Mesenchymal stem cell (in vitro differentiated cells and primary cell): ENCODE measurements around the gene ALOX12.

ENCODE experiments used
- DNase-seq: peaks from one replicate; pipeline ENCODE4 v3.0.0-alpha.2; 2013
- H2AFZ ChIP-seq: one replicate; pipeline ENCODE4 v1.6.1; 2013; ENCODE audit warnings: low read depth, mild to moderate bottlenecking, control low read depth, inconsistent platforms, low read length, moderate library complexity
- H2AK5ac ChIP-seq: 2 replicates; pipeline ENCODE4 v1.6.1; 2013; ENCODE audit warnings: low read length, moderate library complexity, mild to moderate bottlenecking, inconsistent platforms; ENCODE audit not compliant: severe bottlenecking
- H2BK120ac ChIP-seq: one replicate; pipeline ENCODE4 v1.6.1; 2013; ENCODE audit warnings: low read depth, mild to moderate bottlenecking, inconsistent platforms, low read length, moderate library complexity
- H2BK12ac ChIP-seq, 2 experiments: one replicate each; pipeline ENCODE4 v1.6.1; 2013; ENCODE audit warnings: inconsistent platforms in 2 of 2, low read length in 2 of 2, mild to moderate bottlenecking in 2 of 2, moderate library complexity in 2 of 2, control low read depth in 1 of 2
- H2BK15ac ChIP-seq: one replicate; pipeline ENCODE4 v1.6.1; 2013; ENCODE audit warnings: mild to moderate bottlenecking, low read depth, inconsistent platforms; ENCODE audit not compliant: poor library complexity, severe bottlenecking
- H2BK5ac ChIP-seq: 2 replicates; pipeline ENCODE4 v1.6.1; 2013; ENCODE audit warnings: low read depth, mild to moderate bottlenecking, low read length, control low read depth, inconsistent platforms; ENCODE audit not compliant: poor library complexity, severe bottlenecking
- H3K14ac ChIP-seq, 2 experiments: one replicate each; pipeline ENCODE4 v1.6.1; 2013; ENCODE audit warnings: inconsistent platforms in 2 of 2, low read length in 2 of 2, control low read depth in 1 of 2, mild to moderate bottlenecking in 1 of 2, moderate library complexity in 1 of 2
- H3K18ac ChIP-seq, 2 experiments: one replicate each; pipeline ENCODE4 v1.6.1; 2013; ENCODE audit warnings: inconsistent platforms in 2 of 2, low read length in 2 of 2, control low read depth in 1 of 2, low read depth in 1 of 2, mild to moderate bottlenecking in 1 of 2
- H3K23ac ChIP-seq, 2 experiments: one replicate each; pipeline ENCODE4 v1.6.1; 2013; ENCODE audit warnings: inconsistent platforms in 2 of 2, low read length in 2 of 2, mild to moderate bottlenecking in 2 of 2, moderate library complexity in 2 of 2, control low read depth in 1 of 2
- H3K27ac ChIP-seq: 2 replicates; pipeline ENCODE4 v1.5.1; 2013; ENCODE audit warnings: mild to moderate bottlenecking, moderate library complexity, low read length, control low read depth, inconsistent platforms; ENCODE audit not compliant: poor library complexity, severe bottlenecking
- H3K27me3 ChIP-seq, 2 experiments: 2 replicates each; pipeline versions ENCODE4 v1.6.1 to v1.7.0; 2013; ENCODE audit warnings: low read length in 2 of 2, mild to moderate bottlenecking in 2 of 2, moderate library complexity in 2 of 2, control low read depth in 1 of 2, inconsistent platforms in 1 of 2; ENCODE audit not compliant: control insufficient read depth in 1 of 2, insufficient read depth in 1 of 2
- H3K36me3 ChIP-seq, 2 experiments: 2 replicates each; pipeline versions ENCODE4 v1.6.1 to v1.7.0; 2013; ENCODE audit warnings: low read length in 2 of 2, control low read depth in 1 of 2, inconsistent platforms in 1 of 2, low read depth in 1 of 2, mild to moderate bottlenecking in 1 of 2; ENCODE audit not compliant: insufficient read depth in 2 of 2, control insufficient read depth in 1 of 2
- H3K4ac ChIP-seq, 2 experiments: one replicate each; pipeline ENCODE4 v1.6.1; 2013; ENCODE audit warnings: inconsistent platforms in 2 of 2, low read length in 2 of 2, mild to moderate bottlenecking in 2 of 2, moderate library complexity in 2 of 2, control low read depth in 1 of 2, low read depth in 1 of 2
- H3K4me1 ChIP-seq: 2 replicates; pipeline ENCODE4 v1.6.1; 2013; ENCODE audit warnings: low read depth, low read length, control low read depth; ENCODE audit not compliant: control insufficient read depth, insufficient read depth
- H3K4me2 ChIP-seq: 2 replicates; pipeline ENCODE4 v1.6.1; 2013; ENCODE audit warnings: low read length, mild to moderate bottlenecking, inconsistent platforms; ENCODE audit not compliant: poor library complexity, severe bottlenecking
- H3K4me3 ChIP-seq, 2 experiments: 2 replicates each; pipeline versions ENCODE4 v1.5.1 to v1.7.0; 2013; ENCODE audit warnings: low read length in 2 of 2, mild to moderate bottlenecking in 2 of 2, control low read depth in 1 of 2, low read depth in 1 of 2; ENCODE audit not compliant: insufficient read depth in 1 of 2
- H3K79me1 ChIP-seq: replicated peaks from 2 replicates; pipeline ENCODE4 v1.6.1; 2013; ENCODE audit warnings: mild to moderate bottlenecking, control low read depth, low read length, inconsistent platforms; ENCODE audit not compliant: poor library complexity, severe bottlenecking
- H3K9ac ChIP-seq: 2 replicates; pipeline ENCODE4 v1.7.0; 2013; ENCODE audit warnings: mild to moderate bottlenecking, low read length, moderate library complexity
- H3K9me3 ChIP-seq: 2 replicates; pipeline ENCODE4 v1.7.0; 2013; ENCODE audit warnings: mild to moderate bottlenecking, low read length; ENCODE audit not compliant: control insufficient read depth
- H4K8ac ChIP-seq: one replicate; pipeline ENCODE4 v1.6.1; 2013; ENCODE audit warnings: inconsistent platforms, mild to moderate bottlenecking, low read length, moderate library complexity
- H4K91ac ChIP-seq: one replicate; pipeline ENCODE4 v1.6.1; 2013; ENCODE audit warnings: mild to moderate bottlenecking, low read length, inconsistent platforms
- WGBS: methylation state at CpG from one replicate; pipeline ENCODE4 v1.1.7; 2013; ENCODE audit warnings: mixed read lengths; 5-methylcytosine and 5-hydroxymethylcytosine counted together

Gene ALOX12

DNA sequence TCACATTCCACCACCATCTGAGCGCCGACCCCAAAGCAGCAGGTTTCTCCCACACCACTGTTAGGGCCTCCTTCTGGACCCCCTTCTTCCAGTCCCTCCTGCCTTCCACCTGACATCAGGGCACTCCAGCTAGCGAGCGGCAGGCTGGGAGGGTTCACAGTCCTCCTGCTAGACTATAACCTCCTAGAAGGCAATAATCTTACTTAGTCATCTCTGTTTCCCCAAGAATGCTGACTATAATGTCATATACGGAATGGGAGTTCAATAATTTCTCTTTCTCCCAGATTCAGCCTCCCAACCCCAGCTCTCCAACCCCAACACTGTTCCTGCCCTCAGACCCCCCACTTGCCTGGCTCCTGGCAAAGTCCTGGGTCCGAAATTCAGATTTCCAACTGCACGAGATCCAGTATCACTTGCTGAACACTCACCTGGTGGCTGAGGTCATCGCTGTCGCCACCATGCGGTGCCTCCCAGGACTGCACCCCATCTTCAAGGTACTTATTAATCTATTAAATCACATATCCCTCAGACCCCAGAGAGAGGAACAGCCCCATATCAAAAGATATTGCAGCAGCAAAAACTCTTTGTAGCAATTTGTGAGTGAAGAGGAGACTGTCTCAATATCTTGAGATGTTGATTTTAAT, 5.6 kb downstream of the ALOX12 start:
- Histone ChIP-seq H3K23ac (no peak overlapping the region), H2BK15ac (no peak overlapping the region), H2BK5ac (no peak overlapping the region), H3K14ac (no peak overlapping the region), H4K8ac (no peak overlapping the region), H3K4me3 (no peak overlapping the region), H3K27me3 (no peaks in the 10 kb centered on the region), H3K4me1 (no peaks in the 10 kb centered on the region), H3K27ac (no peak overlapping the region), H3K18ac (no peak overlapping the region), H3K36me3 (peaks cover 61 to 67% of the 10 kb centered on the region in 2 experiments), H2BK12ac (no peak overlapping the region), H4K91ac (no peak overlapping the region), H3K79me1 (peaks cover 38% of the 10 kb centered on the region), H2BK120ac (no peak overlapping the region), H3K9ac (no peak overlapping the region), H3K4me2 (no peak overlapping the region), H2AFZ (no peak overlapping the region), H3K9me3 (no peaks in the 10 kb centered on the region), H2AK5ac (no peak overlapping the region), H3K4ac (no peak overlapping the region)
- no peak for DNase-seq
- WGBS, result 74% methylated on average over 10 of the region's 10 CpGs

GRCh38 chr17:7002288-7003047, 6.6 kb downstream of the ALOX12 start:
- H4K91ac ChIP-seq, result no peak overlapping the region
- H3K4me1 ChIP-seq, result no peaks in the 10 kb centered on the region
- no peak overlapping the region for H2AK5ac ChIP-seq
- no peak overlapping the region for H3K4ac ChIP-seq
- no peak overlapping the region for H2BK15ac ChIP-seq
- no peak overlapping the region for H3K14ac ChIP-seq
- H2AFZ ChIP-seq, result no peak overlapping the region
- H3K18ac ChIP-seq, result no peak overlapping the region
- WGBS, result 97% methylated on average over 5 of the region's 6 CpGs
- H3K4me2 ChIP-seq, result no peak overlapping the region
- no peak for DNase-seq
- no peak overlapping the region for H3K9ac ChIP-seq
- H3K23ac ChIP-seq, result no peak overlapping the region
- H4K8ac ChIP-seq, result no peak overlapping the region
- H3K79me1 ChIP-seq, result peaks cover 45% of the 10 kb centered on the region
- no peak overlapping the region for H3K4me3 ChIP-seq
- no peaks in the 10 kb centered on the region for H3K27me3 ChIP-seq
- no peak overlapping the region for H3K27ac ChIP-seq
- H3K9me3 ChIP-seq, result no peaks in the 10 kb centered on the region
- H2BK12ac ChIP-seq, result no peak overlapping the region
- H3K36me3 ChIP-seq, result peaks cover 58 to 65% of the 10 kb centered on the region in 2 experiments
- no peak overlapping the region for H2BK120ac ChIP-seq
- H2BK5ac ChIP-seq, result no peak overlapping the region

DNA sequence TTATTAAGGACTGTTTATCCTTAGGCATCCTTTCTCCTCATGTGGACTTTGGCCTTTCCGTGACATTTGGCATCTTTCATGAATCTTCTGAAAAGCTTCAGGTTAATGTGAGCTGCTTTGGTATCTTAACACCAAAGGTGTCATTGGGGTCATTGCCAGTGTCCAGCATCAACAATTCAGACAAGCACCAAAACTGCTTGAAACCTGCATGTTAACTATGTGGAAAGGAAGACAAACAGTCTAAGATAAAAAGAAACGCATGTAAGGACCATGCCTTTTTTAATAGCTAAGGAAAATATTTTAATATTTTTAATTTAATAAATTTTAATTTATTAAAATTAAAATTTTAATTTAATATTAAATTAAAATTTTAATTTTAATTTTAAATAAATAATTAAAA, 7.9 kb downstream of the ALOX12 start:
- Histone ChIP-seq H2BK120ac (no peak overlapping the region), H2BK15ac (no peak overlapping the region), H3K27me3 (no peaks in the 10 kb centered on the region), H4K91ac (no peak overlapping the region), H3K23ac (no peak overlapping the region), H3K4me3 (no peak overlapping the region), H3K4ac (no peak overlapping the region), H3K18ac (no peak overlapping the region), H3K9ac (no peak overlapping the region), H3K27ac (no peak overlapping the region), H2BK12ac (no peak overlapping the region), H3K4me1 (no peaks in the 10 kb centered on the region), H4K8ac (no peak overlapping the region), H3K14ac (no peak overlapping the region), H2AK5ac (no peak overlapping the region), H3K79me1 (peaks cover 45% of the 10 kb centered on the region), H3K9me3 (no peaks in the 10 kb centered on the region), H2AFZ (no peak overlapping the region), H3K4me2 (no peak overlapping the region), H2BK5ac (no peak overlapping the region), H3K36me3 (peaks cover 52 to 59% of the 10 kb centered on the region in 2 experiments)
- 95% methylated on average over 1 of the region's 2 CpGs for WGBS
- no peak for DNase-seq

- Histone ChIP-seq H4K91ac (no peak overlapping the region), H2AFZ (no peak overlapping the region), H3K4ac (no peak overlapping the region), H2AK5ac (no peak overlapping the region), H3K18ac (no peak overlapping the region), H3K9me3 (no peaks in the 10 kb centered on the region), H2BK120ac (no peak overlapping the region), H2BK5ac (no peak overlapping the region), H3K4me1 (no peaks in the 10 kb centered on the region), H3K27ac (no peak overlapping the region), H3K9ac (no peak overlapping the region), H4K8ac (no peak overlapping the region), H2BK12ac (no peak overlapping the region), H3K4me3 (no peak overlapping the region), H2BK15ac (no peak overlapping the region), H3K14ac (no peak overlapping the region), H3K27me3 (no peaks in the 10 kb centered on the region), H3K4me2 (no peak overlapping the region), H3K36me3 (peaks cover 45 to 55% of the 10 kb centered on the region in 2 experiments), H3K79me1 (peaks cover 44% of the 10 kb centered on the region), H3K23ac (no peak overlapping the region)
- no CpG with 5 or more reads among the region's 2 CpGs for WGBS
- peak; percentile 73 for DNase-seq
Observed at GRCh38 chr17:7004398-7005253, 8.8 kb downstream of the ALOX12 start.
